Measurements from ENCODE around the gene MUC12.

DNA sequence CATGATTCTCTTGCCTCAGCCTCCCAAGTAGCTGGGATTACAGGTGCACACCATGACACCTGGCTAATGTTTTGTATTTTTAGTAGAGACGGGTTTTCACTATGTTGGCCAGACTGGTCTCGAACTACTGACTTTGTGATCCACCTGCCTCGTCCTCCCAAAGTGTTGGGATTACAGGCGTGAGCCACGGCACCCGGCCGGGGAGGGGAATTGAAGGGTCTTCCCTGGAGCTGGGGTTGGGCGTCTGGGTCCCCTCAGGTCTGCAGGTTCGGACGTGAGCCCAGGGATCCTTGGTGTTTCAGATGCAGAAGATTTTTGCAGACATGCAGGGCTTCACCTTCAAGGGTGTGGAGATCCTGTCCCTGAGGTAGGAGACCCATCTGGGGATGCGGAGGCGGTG is 6.0 kb upstream of the MUC12 start:
- no peak for TF ChIP-seq EP300 (IDR thresholded peaks at IDR 0.05)
- TF ChIP-seq, protein P1, sequence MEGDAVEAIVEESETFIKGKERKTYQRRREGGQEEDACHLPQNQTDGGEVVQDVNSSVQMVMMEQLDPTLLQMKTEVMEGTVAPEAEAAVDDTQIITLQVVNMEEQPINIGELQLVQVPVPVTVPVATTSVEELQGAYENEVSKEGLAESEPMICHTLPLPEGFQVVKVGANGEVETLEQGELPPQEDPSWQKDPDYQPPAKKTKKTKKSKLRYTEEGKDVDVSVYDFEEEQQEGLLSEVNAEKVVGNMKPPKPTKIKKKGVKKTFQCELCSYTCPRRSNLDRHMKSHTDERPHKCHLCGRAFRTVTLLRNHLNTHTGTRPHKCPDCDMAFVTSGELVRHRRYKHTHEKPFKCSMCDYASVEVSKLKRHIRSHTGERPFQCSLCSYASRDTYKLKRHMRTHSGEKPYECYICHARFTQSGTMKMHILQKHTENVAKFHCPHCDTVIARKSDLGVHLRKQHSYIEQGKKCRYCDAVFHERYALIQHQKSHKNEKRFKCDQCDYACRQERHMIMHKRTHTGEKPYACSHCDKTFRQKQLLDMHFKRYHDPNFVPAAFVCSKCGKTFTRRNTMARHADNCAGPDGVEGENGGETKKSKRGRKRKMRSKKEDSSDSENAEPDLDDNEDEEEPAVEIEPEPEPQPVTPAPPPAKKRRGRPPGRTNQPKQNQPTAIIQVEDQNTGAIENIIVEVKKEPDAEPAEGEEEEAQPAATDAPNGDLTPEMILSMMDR (IDR thresholded peaks at IDR 0.05), result no peak
- TF ChIP-seq POLR2AphosphoS5 (IDR thresholded peaks at IDR 0.05), result no peak
